PC-9 (cell line): ENCODE measurements around the gene SPECC1L. TPM values are rescaled to one million over a fixed set of nuclear protein-coding genes. Genes with fewer than 3 reads are reported as not detected.

ENCODE experiments used
- BruUV-seq: library from RNA; stranded (reverse); fragments of 400-500 nt; replicated peaks from 2 replicates; lab custom pipeline; 2021; lab: Mats Ljungman, UMichigan
- CTCF ChIA-PET: fragments of 300-600 bp; sonication (Branson Sonifier 250); formaldehyde crosslinking; loops from one replicate; lab custom pipeline; 2022; ENCODE audit warnings: antibody characterized with exemption; lab: Charles Lee
- POLR2A ChIA-PET: fragments of 300-600 bp; sonication (Branson Sonifier 250); formaldehyde crosslinking; loops from one replicate; lab custom pipeline; 2022; ENCODE audit warnings: antibody characterized with exemption; ENCODE audit not compliant: unreplicated experiment; lab: Charles Lee
- DNase-seq, 2 experiments: peaks; one replicate each; pipeline versions ENCODE4 v3.0.0 to v3.0.0-alpha.2; 2015 to 2022; ENCODE audit warnings: mixed read lengths in 1 of 2
- H2AFZ ChIP-seq: fragments of 200-600 bp; sonication (generic); 2 replicates; pipeline ENCODE4 v1.8.1; 2017; ENCODE audit warnings: antibody characterized with exemption
- H3F3A ChIP-seq: fragments of 200-600 bp; sonication (generic); 2 replicates; pipeline ENCODE4 v1.8.1; 2017; ENCODE audit warnings: antibody characterized with exemption, mild to moderate bottlenecking, low read depth; ENCODE audit not compliant: insufficient read depth
- H3K27ac ChIP-seq: fragments of 200-600 bp; sonication (generic); 2 replicates; pipeline ENCODE4 v1.6.1; 2016; ENCODE audit warnings: mixed run types
- H3K27me3 ChIP-seq: fragments of 200-600 bp; sonication (generic); 2 replicates; pipeline ENCODE4 v1.6.1; 2016; ENCODE audit warnings: low read depth, mixed run types; ENCODE audit not compliant: insufficient read depth
- H3K36me3 ChIP-seq: fragments of 200-600 bp; sonication (generic); 2 replicates; pipeline ENCODE4 v1.6.1; 2016; ENCODE audit warnings: low read depth, mixed run types
- H3K4me1 ChIP-seq: fragments of 200-600 bp; sonication (generic); replicated peaks from 2 replicates; pipeline ENCODE4 v1.6.1; 2016; ENCODE audit warnings: mixed run types; ENCODE audit not compliant: insufficient read depth
- H3K4me2 ChIP-seq: fragments of 200-600 bp; sonication (generic); 2 replicates; pipeline ENCODE4 v1.6.1; 2017; ENCODE audit warnings: mixed run types
- H3K4me3 ChIP-seq: fragments of 200-600 bp; sonication (generic); 2 replicates; pipeline ENCODE4 v1.6.1; 2016; ENCODE audit warnings: mixed run types
- H3K79me2 ChIP-seq: fragments of 200-600 bp; sonication (generic); 2 replicates; pipeline ENCODE4 v1.6.1; 2017; ENCODE audit warnings: low read depth, mixed run types
- H3K9me2 ChIP-seq: fragments of 200-600 bp; sonication (generic); 2 replicates; pipeline ENCODE4 v1.8.1; 2017; ENCODE audit warnings: mild to moderate bottlenecking; ENCODE audit not compliant: insufficient read depth
- H3K9me3 ChIP-seq: fragments of 200-600 bp; sonication (generic); 2 replicates; pipeline ENCODE4 v1.8.1; 2016; ENCODE audit warnings: low read depth; ENCODE audit not compliant: insufficient read depth
- H4K20me1 ChIP-seq: fragments of 200-600 bp; sonication (generic); 2 replicates; pipeline ENCODE4 v1.8.1; 2017; ENCODE audit not compliant: insufficient read depth
- EZH2 ChIP-seq: fragments of 200-600 bp; sonication (generic); IDR thresholded peaks from 2 replicates; pipeline ENCODE4 v1.8.0; 2017; ENCODE audit warnings: antibody characterized with exemption, low read depth
- intact Hi-C: fragments of 100-400 bp; cut with micrococcal nuclease; formaldehyde crosslinking; loops from one replicate; pipeline ENCODE4 v1.10.0; 2022; ENCODE audit not compliant: unreplicated experiment
- total RNA-seq: library from RNA; stranded (reverse); gene quantifications from 2 replicates; pipeline ENCODE4 v1.2.3, GENCODE V29; 2021
- TF ChIP-seq, protein P1 (sequence below): fragments of 200-600 bp; sonication (generic); conservative IDR thresholded peaks from 2 replicates; pipeline ENCODE4 v1.6.1; 2017; ENCODE audit warnings: mixed run types, antibody characterized with exemption, mild to moderate bottlenecking, moderate library complexity

SPECC1L gene
- total RNA-seq, 1 experiment from 2014 or later = 38.9 TPM

DNA sequence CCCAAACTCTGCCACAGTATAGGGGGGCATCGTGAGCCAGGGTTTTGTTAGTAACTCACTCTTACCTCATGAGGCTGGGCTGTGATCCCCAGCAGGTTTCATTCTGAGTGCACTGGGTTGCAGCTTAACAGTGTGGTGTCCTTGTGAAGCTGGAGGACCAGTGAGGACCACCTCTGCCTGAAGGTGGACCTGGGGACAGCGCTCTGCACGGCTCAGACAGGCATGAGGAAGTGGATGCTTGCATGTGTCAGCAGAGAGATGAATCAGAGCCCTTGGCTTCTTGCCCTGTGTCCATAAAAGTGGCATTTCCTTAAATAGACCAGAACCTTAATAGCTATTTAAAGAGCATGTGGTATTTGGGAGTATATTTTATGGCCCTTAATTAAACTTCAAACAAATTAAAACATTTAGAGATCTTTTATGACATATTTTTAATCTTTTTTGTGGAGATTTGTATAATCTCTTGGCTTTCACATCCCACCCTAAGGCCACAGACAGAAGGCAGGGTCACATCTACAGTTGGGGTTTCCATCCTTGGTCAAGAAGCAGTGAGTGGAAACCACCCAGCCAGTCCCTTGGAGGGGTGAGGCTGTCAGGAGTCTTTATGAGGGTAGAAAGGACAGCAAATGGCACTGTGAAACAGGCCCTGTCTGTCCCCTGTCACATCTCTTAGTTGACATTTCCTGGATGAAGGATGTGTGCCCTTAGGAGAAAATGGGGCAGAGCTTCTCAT is 132.0 kb downstream of the SPECC1L start:
- Histone ChIP-seq H3K9me2 (no peaks in the 10 kb centered on the region), H3K79me2 (0 out of 2 replicates have a peak, but pooled peaks cover 6% of the 10 kb centered on the region), H3K36me3 (0 out of 2 replicates have a peak, but pooled peaks cover 9% of the 10 kb centered on the region), H3F3A (peaks cover 37% of the 10 kb centered on the region), H3K27ac (peak overlapping the region; percentile 77), H3K27me3 (no peaks in the 10 kb centered on the region), H3K4me3 (peak overlapping the region; percentile 25; the same call in 1 of the 2 replicates), H2AFZ (no peak overlapping the region), H4K20me1 (no peaks in the 10 kb centered on the region), H3K4me1 (peaks cover 33% of the 10 kb centered on the region), H3K4me2 (peak overlapping the region; percentile 66), H3K9me3 (no peaks in the 10 kb centered on the region)
- POLR2A ChIA-PET = interaction anchor here (0.6 to 0.7 kb wide), 3 partner anchors 84 to 104 kb away, joined by 4 to 6 read pairs (median 4); no protein-coding TSS in a partner anchor
- TF ChIP-seq, protein P1, sequence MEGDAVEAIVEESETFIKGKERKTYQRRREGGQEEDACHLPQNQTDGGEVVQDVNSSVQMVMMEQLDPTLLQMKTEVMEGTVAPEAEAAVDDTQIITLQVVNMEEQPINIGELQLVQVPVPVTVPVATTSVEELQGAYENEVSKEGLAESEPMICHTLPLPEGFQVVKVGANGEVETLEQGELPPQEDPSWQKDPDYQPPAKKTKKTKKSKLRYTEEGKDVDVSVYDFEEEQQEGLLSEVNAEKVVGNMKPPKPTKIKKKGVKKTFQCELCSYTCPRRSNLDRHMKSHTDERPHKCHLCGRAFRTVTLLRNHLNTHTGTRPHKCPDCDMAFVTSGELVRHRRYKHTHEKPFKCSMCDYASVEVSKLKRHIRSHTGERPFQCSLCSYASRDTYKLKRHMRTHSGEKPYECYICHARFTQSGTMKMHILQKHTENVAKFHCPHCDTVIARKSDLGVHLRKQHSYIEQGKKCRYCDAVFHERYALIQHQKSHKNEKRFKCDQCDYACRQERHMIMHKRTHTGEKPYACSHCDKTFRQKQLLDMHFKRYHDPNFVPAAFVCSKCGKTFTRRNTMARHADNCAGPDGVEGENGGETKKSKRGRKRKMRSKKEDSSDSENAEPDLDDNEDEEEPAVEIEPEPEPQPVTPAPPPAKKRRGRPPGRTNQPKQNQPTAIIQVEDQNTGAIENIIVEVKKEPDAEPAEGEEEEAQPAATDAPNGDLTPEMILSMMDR = no peak
- BruUV-seq = no TSS peak
- DNase-seq = peak; percentile 69 to 97
- CTCF ChIA-PET = interaction anchor here (0.5 to 0.6 kb wide), 2 partner anchors 15 to 216 kb away, joined by 3 to 16 read pairs; no protein-coding TSS in a partner anchor
- intact Hi-C loops = loop anchor here (5.0 kb wide), 1 partner anchor 120 kb away; no protein-coding TSS in a partner anchor

DNA sequence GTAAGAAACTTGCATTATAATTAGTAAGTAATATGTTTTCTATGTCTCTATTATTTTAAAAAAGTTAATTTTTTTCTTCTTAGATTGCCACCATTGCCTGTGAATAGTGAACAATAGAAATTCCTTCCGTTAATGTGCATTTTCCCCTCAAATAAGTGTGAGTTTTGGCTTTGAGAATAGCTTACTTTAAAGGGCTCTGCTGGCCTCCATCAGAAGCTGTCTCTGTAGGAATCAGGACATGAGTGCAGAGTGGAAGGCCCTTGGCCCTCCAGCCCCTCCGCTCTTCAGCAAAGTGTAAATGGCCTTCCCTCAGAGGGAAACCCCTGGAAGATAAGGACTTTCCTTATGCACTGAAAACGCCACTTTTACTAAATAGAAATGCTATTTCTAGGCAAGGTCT is 132.7 kb downstream of the SPECC1L start:
- no peak for TF ChIP-seq EZH2
- H2AFZ ChIP-seq = no peak overlapping the region
- no peak for DNase-seq
- H3K27ac ChIP-seq = peak overlapping the region; percentile 77
- 0 out of 2 replicates have a peak, but pooled peaks cover 6% of the 10 kb centered on the region for H3K79me2 ChIP-seq
- ChIA-PET CTCF (no interaction called here), POLR2A (no interaction called here)
- no peaks in the 10 kb centered on the region for H3K9me2 ChIP-seq
- H3K36me3 ChIP-seq = 0 out of 2 replicates have a peak, but pooled peaks cover 7% of the 10 kb centered on the region
- no TSS peak for BruUV-seq
- H3K4me1 ChIP-seq = peaks cover 33% of the 10 kb centered on the region
- H3K4me3 ChIP-seq = no peak overlapping the region
- peaks cover 37% of the 10 kb centered on the region for H3F3A ChIP-seq
- no peaks in the 10 kb centered on the region for H3K9me3 ChIP-seq
- intact Hi-C loops = loop anchor here (5.0 kb wide), 1 partner anchor 119 kb away; no protein-coding TSS in a partner anchor
- peak overlapping the region; percentile 66 for H3K4me2 ChIP-seq
- no peaks in the 10 kb centered on the region for H4K20me1 ChIP-seq
- no peaks in the 10 kb centered on the region for H3K27me3 ChIP-seq

DNA sequence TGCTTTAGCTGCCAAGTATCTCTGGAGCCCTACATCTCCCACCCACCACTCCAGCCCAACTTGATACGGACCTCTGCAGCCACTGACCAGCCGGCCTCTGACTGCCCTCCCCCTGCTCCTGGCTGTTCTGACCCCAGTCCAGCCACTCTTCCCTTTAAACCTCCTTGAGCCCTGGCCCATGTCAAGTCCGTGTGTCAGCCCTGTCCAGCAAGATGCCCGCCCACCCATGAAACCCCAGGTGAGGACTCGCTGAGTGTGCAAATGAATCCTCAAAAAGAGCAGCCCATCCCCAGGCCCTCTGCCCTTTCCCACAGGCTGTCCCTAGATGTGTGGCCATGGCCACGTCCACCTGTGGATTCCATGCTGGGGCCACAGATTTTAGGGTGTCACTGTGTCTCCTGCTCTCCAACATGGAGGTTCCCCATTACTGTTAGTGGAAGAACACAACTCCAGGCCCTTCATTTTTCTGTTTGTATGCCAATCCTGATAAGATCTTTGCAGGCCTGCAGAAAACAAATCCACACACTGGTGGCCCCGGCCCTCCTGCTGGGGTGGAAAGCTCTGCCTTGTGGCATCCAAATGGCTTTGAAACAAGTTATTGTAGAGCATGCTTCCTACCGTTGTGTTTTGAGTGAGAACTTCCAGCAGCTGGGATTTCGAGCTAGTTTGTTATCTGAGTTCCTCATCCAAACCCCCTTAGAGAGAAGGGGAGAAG is 134.1 kb downstream of the SPECC1L start:
- Histone ChIP-seq H3K4me2 (no peak overlapping the region), H3K79me2 (0 out of 2 replicates have a peak, but pooled peaks cover 6% of the 10 kb centered on the region), H4K20me1 (peaks cover 4% of the 10 kb centered on the region; the same call in 1 of the 2 replicates), H3K4me3 (no peak overlapping the region), H3K36me3 (0 out of 2 replicates have a peak, but pooled peaks cover 5% of the 10 kb centered on the region), H3K4me1 (peaks cover 33% of the 10 kb centered on the region), H3K27ac (no peak overlapping the region), H3K27me3 (no peaks in the 10 kb centered on the region), H3K9me2 (no peaks in the 10 kb centered on the region), H3K9me3 (no peaks in the 10 kb centered on the region), H2AFZ (no peak overlapping the region), H3F3A (peaks cover 37% of the 10 kb centered on the region)
- intact Hi-C loops = loop anchor here (5.0 kb wide), 1 partner anchor 118 kb away; no protein-coding TSS in a partner anchor
- CTCF ChIA-PET = interaction anchor here (0.6 kb wide), 1 partner anchor 484 kb away, joined by 4 read pairs; no protein-coding TSS in a partner anchor
- BruUV-seq = no TSS peak
- no peak for TF ChIP-seq EZH2
- TF ChIP-seq, protein P1 = no peak
- POLR2A ChIA-PET = no interaction called here
- DNase-seq = no peak
